Measurements from ENCODE around the gene SLC35A2. TPM values are rescaled to one million over a fixed set of nuclear protein-coding genes. Genes with fewer than 3 reads are reported as not detected.

The SLC35A2 gene
- total RNA-seq: 16.8 and 28.0 TPM in 2 replicates

GRCh38 chrX:48911412-48912182, at the start of gene SLC35A2:
Gene SLC35A2, minus strand, starts transcription at chrX:48911646. Its CDS starts 10 bp downstream, at chrX:48911636.

DNA sequence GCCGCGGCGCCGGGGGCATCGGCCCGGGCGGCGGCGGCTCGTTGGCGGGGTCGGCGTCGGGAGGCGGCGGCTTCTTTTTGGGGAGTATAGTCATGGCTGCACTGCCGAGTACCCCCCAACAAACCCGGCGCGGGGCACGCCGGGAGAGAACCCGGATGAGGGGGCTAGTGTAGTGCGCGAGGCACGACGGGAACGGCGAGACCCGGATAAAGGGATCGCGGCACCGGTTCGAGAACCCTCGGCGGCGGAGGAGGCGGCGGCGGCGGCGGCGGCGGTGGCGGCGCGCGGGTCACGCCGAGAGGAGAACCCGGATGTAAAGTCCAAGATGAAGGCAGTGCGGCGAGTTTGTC, 46.0 kb upstream of the SLC35A2 start, which contains the start of gene OTUD5:
Gene OTUD5 (minus strand): TSS at position 131 of the 350 bp plus-strand sequence. CDS start 37 bp downstream, at position 94.

GRCh38 chrX:48918643-48919340, 7.3 kb upstream of the SLC35A2 start, which contains the start of gene PIM2:
Gene PIM2, minus strand, starts transcription at chrX:48919024. Its CDS starts 190 bp downstream, at chrX:48918834.

DNA sequence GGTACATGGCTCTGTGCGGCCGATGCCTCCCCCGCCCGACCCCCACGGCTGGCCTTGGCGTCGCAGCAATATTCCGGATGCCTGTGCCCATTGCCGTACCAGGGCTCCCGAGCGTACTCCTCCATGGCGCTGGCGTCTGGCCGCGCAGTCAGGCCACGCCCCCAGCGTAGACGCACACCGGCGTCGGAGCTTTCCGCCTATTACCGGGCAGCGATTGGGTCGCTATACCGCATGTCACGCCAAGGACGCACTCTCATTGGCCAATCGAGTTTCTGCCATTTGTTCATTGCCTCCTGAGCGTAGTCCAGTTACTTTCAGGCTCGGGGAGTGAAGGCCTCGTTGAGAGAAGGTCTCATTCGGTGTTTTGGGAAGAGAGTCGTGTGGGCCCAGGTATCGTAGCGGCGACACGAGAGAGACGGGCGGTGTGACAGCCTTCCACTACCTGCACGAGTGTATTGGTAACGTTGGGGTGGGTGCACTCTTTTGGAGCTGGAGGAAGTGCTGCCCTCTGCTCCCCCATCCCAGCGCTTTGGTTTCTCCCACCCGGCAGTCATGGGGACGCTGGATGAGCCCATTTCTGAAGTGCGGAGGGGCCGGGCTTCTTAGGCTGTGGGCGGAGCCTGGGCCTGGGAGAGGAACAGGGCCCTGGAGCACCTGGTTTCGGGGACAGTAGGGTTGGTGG, 13.7 kb downstream of the SLC35A2 start, which contains the start of the genes PQBP1 and TIMM17B:
Gene PQBP1 (plus strand): TSS at position 306 of the 682 bp plus-strand sequence. CDS start 580 bp downstream, outside the sequence.
Gene TIMM17B (minus strand): TSS at position 144 of the 682 bp plus-strand sequence. CDS start 19 bp downstream, at position 125.

Other genes starting within 250 kb of the SLC35A2 start
- not detected in 2 replicates for gene WAS, start 227.8 kb downstream of the SLC35A2 start, total RNA-seq
- 0.64 and 1.9 TPM in 2 replicates for gene SUV39H1, start 214.9 kb downstream of the SLC35A2 start, total RNA-seq
- not detected in 2 replicates for gene GLOD5, start 149.9 kb downstream of the SLC35A2 start, total RNA-seq
- not detected in 2 replicates for gene GATA1, start 125.1 kb downstream of the SLC35A2 start, total RNA-seq
- gene HDAC6, start 109.6 kb downstream of the SLC35A2 start, total RNA-seq: 31.3 and 36.9 TPM in 2 replicates
- gene ERAS, start 85.1 kb downstream of the SLC35A2 start, total RNA-seq: not detected in 2 replicates
- 0.21 and 2.9 TPM in 2 replicates for gene PCSK1N, start 76.0 kb downstream of the SLC35A2 start, total RNA-seq
- 52.1 and 53.1 TPM in 2 replicates for gene TIMM17B, start 13.9 kb downstream of the SLC35A2 start, total RNA-seq
- 39.9 and 47.7 TPM in 2 replicates for gene PQBP1, start 13.7 kb downstream of the SLC35A2 start, total RNA-seq
- gene PIM2, start 7.4 kb upstream of the SLC35A2 start, total RNA-seq: 11.3 and 12.0 TPM in 2 replicates
- 21.9 and 22.6 TPM in 2 replicates for gene OTUD5, start 46.0 kb upstream of the SLC35A2 start, total RNA-seq
- gene KCND1, start 60.2 kb upstream of the SLC35A2 start, total RNA-seq: 0.43 and 0.48 TPM in 2 replicates
- gene GRIPAP1, start 90.6 kb upstream of the SLC35A2 start, total RNA-seq: 12.4 and 23.4 TPM in 2 replicates
- 11.1 and 28.4 TPM in 2 replicates for gene TFE3, start 131.7 kb upstream of the SLC35A2 start, total RNA-seq
- gene CCDC120, start 147.4 kb upstream of the SLC35A2 start, total RNA-seq: 1.2 and 1.3 TPM in 2 replicates
- gene PRAF2, start 162.4 kb upstream of the SLC35A2 start, total RNA-seq: 4.6 and 4.9 TPM in 2 replicates
- gene WDR45, start 168.2 kb upstream of the SLC35A2 start, total RNA-seq: 33.0 and 37.4 TPM in 2 replicates
- 17.1 and 22.2 TPM in 2 replicates for gene GPKOW, start 212.1 kb upstream of the SLC35A2 start, total RNA-seq

Measured in tracheal epithelial cell (primary cell).